Naive B cell (primary cell): ENCODE data around the gene IL20RA. TPM values are rescaled to one million over a fixed set of nuclear protein-coding genes. Genes with fewer than 3 reads are reported as not detected.

Experiments used
- ATAC-seq, 2 donors: fragments of 150-1000 bp; cut with Tn5 transposase; 2 replicates each; pipeline ENCODE4 v1.10.0; 2021; ENCODE audit warnings: low read depth in 2 of 2, mild to moderate bottlenecking in 2 of 2, moderate library complexity in 2 of 2
- DNase-seq: peaks from one replicate; pipeline ENCODE4 v3.0.0; 2022
- H3K27ac Mint-ChIP-seq, 6 donors: one replicate each; pipeline ENCODE4 v1.8.0; 2020 to 2022; ENCODE audit warnings: mild to moderate bottlenecking in 6 of 6, mixed read lengths in 6 of 6, moderate library complexity in 5 of 6, inconsistent platforms in 2 of 6
- H3K27me3 Mint-ChIP-seq, 3 donors: one replicate each; pipeline ENCODE4 v1.8.0; 2021 to 2022; ENCODE audit warnings: mixed read lengths in 3 of 3, mild to moderate bottlenecking in 1 of 3
- H3K36me3 Mint-ChIP-seq, 2 donors: one replicate each; pipeline ENCODE4 v1.8.0; 2020 to 2022; ENCODE audit warnings: mixed read lengths in 2 of 2, inconsistent platforms in 1 of 2, mild to moderate bottlenecking in 1 of 2
- H3K4me1 Mint-ChIP-seq, 3 donors: one replicate each; pipeline ENCODE4 v1.8.0; 2020 to 2022; ENCODE audit warnings: mixed read lengths in 3 of 3, inconsistent platforms in 1 of 3, mild to moderate bottlenecking in 1 of 3, moderate library complexity in 1 of 3
- H3K4me3 Mint-ChIP-seq, 8 donors: one replicate each; pipeline ENCODE4 v1.8.0; 2020 to 2022; ENCODE audit warnings: mild to moderate bottlenecking in 8 of 8, mixed read lengths in 8 of 8, moderate library complexity in 8 of 8, inconsistent platforms in 2 of 8
- H3K9me3 Mint-ChIP-seq, 7 donors: one replicate each; pipeline ENCODE4 v1.8.0; 2020 to 2022; ENCODE audit warnings: mixed read lengths in 7 of 7, mild to moderate bottlenecking in 5 of 7, inconsistent platforms in 2 of 7, moderate library complexity in 1 of 7
- polyA plus RNA-seq, 6 donors: library from polyadenylated mRNA; unstranded; fragments of 300-500 nt; fragmentation: Illumina TruSeq; gene quantifications; one replicate each; pipeline ENCODE4 v1.2.3, GENCODE V29; 2021; ENCODE audit warnings: low read depth in 6 of 6

Gene IL20RA
- polyA plus RNA-seq, 6 donors from 2014 or later: not detected

- DNase-seq (no peak), ATAC-seq (peak; percentile 52 to 58)
- Mint-ChIP-seq H3K27ac (no peak overlapping the region), H3K36me3 (no peaks in the 10 kb centered on the region), H3K9me3 (peaks cover 0 to 6% (median 3%) of the 10 kb centered on the region in 7 donors), H3K4me1 (peaks cover 0 to 3% (median 0%) of the 10 kb centered on the region in 3 donors), H3K27me3 (peaks cover 45 to 65% (median 64%) of the 10 kb centered on the region in 3 donors), H3K4me3 (no peak overlapping the region)
Measured at GRCh38 chr6:137033828-137034227, 10.9 kb downstream of the IL20RA start.

DNA sequence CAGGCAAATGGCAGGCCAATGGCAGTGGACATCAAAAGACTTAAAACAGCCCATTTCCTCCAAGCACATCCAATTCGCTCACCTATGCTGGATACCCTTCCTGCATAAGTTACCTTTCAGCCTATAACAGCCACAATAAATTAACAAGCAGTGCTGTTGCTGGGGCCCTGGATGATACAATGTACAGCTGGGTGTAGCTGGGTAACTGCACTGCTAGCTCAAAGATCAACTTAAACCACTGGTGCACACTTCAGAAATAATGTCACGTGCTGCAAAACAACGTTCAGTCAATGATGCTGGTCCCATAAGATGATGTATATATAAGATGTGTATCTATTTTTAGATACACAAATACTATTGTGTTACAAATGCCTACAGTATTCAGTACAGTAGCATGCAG is 13.6 kb downstream of the IL20RA start:
- H3K4me3 Mint-ChIP-seq: no peak overlapping the region
- H3K27ac Mint-ChIP-seq: no peak overlapping the region
- peaks cover 46 to 67% (median 63%) of the 10 kb centered on the region in 3 donors for H3K27me3 Mint-ChIP-seq
- H3K9me3 Mint-ChIP-seq: peaks cover 0 to 6% (median 3%) of the 10 kb centered on the region in 7 donors
- H3K36me3 Mint-ChIP-seq: no peaks in the 10 kb centered on the region
- DNase-seq (no peak), ATAC-seq (no peak)
- peaks cover 0 to 3% (median 0%) of the 10 kb centered on the region in 3 donors for H3K4me1 Mint-ChIP-seq

- ATAC-seq: no peak
- H3K27me3 Mint-ChIP-seq: peaks cover 49 to 66% (median 64%) of the 10 kb centered on the region in 3 donors
Measured at GRCh38 chr6:137028912-137029311, 15.9 kb downstream of the IL20RA start.

GRCh38 chr6:137025786-137026730 is 18.7 kb downstream of the IL20RA start:
- no peak overlapping the region for H3K27ac Mint-ChIP-seq
- H3K36me3 Mint-ChIP-seq: no peaks in the 10 kb centered on the region
- no peaks in the 10 kb centered on the region for H3K4me1 Mint-ChIP-seq
- no peak overlapping the region for H3K4me3 Mint-ChIP-seq
- H3K9me3 Mint-ChIP-seq: peaks cover 0 to 5% (median 0%) of the 10 kb centered on the region in 7 donors
- no peak for DNase-seq
- no peak for ATAC-seq
- peaks cover 50 to 65% (median 64%) of the 10 kb centered on the region in 3 donors for H3K27me3 Mint-ChIP-seq

More at GRCh38 chr6:137028912-137029311, 15.9 kb downstream of the IL20RA start:
- Mint-ChIP-seq H3K9me3 (peaks cover 0 to 6% (median 1%) of the 10 kb centered on the region in 7 donors), H3K4me3 (no peak overlapping the region), H3K4me1 (peaks cover 0 to under 1% (median 0%) of the 10 kb centered on the region in 3 donors), H3K36me3 (no peaks in the 10 kb centered on the region), H3K27ac (no peak overlapping the region)
- DNase-seq: no peak

- ATAC-seq (no peak), DNase-seq (no peak)
- Mint-ChIP-seq H3K36me3 (peaks cover 5 to 7% of the 10 kb centered on the region in 2 donors), H3K9me3 (peaks cover 0 to 12% (median 7%) of the 10 kb centered on the region in 7 donors), H3K4me3 (no peak overlapping the region), H3K27me3 (peaks cover 42 to 61% (median 57%) of the 10 kb centered on the region in 3 donors), H3K27ac (no peak overlapping the region), H3K4me1 (no peaks in the 10 kb centered on the region)
Measured at GRCh38 chr6:137024237-137024990, 20.4 kb downstream of the IL20RA start.

- Mint-ChIP-seq H3K27me3 (peaks cover 52 to 63% (median 53%) of the 10 kb centered on the region in 3 donors), H3K27ac (no peak overlapping the region), H3K4me1 (no peaks in the 10 kb centered on the region), H3K36me3 (peaks cover 5 to 7% of the 10 kb centered on the region in 2 donors), H3K9me3 (peaks cover 0 to 12% (median 7%) of the 10 kb centered on the region in 7 donors), H3K4me3 (no peak overlapping the region)
- ATAC-seq (no peak), DNase-seq (no peak)
Measured at GRCh38 chr6:137020776-137021175, 24.0 kb downstream of the IL20RA start.

DNA sequence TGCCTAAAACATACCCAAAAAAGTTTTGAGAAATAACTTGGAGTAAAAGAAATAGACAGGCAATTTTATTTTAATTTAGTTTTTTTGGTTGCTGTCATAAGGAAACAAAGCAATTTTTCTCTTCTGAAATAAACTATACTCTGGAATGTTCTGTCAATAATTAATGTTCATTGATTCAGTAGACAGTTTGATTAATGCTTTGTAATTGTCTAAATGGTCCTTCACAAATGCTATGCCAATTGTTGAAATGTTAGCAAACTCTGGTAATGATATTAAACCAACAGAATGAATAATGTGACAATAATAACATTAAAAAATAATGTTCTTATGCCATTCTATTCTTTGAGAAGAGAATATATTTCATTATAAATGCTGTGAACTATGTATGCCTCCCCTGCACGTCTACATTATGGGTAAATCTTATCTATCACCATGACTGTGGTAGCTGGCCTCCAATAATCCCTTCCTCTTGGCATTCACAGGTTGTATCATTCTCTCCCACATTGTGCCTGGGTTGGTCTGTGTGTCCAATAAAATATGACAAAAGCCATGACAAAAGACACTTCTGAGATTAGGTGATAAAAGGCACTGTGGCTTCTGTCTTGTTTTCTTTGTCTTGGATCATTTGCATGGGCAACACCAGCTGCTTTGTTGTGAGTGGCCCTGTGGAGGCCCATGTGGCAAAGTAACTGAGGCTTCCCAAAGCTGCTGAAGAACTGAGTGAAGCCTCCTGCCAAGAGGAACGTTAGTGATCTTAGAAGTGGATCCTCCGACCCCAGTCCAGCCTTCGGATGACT is 25.1 kb downstream of the IL20RA start:
- no peak for DNase-seq
- H3K4me1 Mint-ChIP-seq: no peaks in the 10 kb centered on the region
- H3K36me3 Mint-ChIP-seq: peaks cover 5 to 7% of the 10 kb centered on the region in 2 donors
- no peak overlapping the region for H3K4me3 Mint-ChIP-seq
- no peak overlapping the region for H3K27ac Mint-ChIP-seq
- peaks cover 0 to 12% (median 7%) of the 10 kb centered on the region in 7 donors for H3K9me3 Mint-ChIP-seq
- ATAC-seq: no peak
- H3K27me3 Mint-ChIP-seq: peaks cover 50 to 67% (median 57%) of the 10 kb centered on the region in 3 donors

DNA sequence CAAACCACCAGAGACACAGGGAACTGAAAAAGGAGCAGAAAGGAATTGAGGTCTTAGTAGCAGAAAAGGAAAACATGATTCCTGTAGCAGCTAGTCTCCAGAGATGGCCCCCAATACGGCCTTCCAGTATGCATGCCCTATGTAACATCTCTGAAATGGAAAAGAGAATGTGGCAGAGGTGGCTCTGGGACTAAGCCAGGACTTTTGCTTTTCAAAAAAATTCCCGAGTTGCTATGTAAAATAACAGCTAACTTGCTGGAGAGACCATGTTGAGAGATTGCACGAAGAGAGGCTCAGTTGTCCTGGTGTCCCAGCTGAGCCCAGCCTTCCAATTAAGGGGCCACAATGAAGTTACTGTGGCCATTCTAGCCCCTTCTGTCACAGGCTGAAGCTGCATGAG is 27.7 kb downstream of the IL20RA start:
- Mint-ChIP-seq H3K4me1 (no peaks in the 10 kb centered on the region), H3K4me3 (no peak overlapping the region), H3K9me3 (peaks cover 0 to 12% (median 7%) of the 10 kb centered on the region in 7 donors), H3K27me3 (peaks cover 42 to 60% (median 54%) of the 10 kb centered on the region in 3 donors), H3K36me3 (peaks cover 5 to 7% of the 10 kb centered on the region in 2 donors), H3K27ac (no peak overlapping the region)
- DNase-seq (no peak), ATAC-seq (no peak)

DNA sequence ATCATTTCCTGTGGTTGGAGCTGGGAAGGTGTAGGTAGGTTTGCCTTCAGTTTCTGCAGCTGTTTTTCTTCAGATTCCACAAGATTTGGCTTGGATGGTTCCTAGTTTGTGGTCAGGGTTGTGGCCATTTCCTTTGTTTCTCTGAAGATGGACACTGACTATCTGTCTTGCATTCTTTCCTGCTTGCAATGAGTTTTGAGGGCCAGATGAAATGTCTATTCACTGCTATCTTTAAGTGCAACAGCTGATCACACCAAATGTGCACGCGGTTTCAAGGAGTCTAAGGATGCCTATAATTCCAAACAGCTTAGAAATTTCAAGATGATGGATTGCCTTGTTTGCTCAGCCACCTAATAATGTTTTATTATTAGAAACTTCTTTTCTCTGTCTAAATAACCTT is 28.4 kb downstream of the IL20RA start:
- H3K9me3 Mint-ChIP-seq: peaks cover 0 to 12% (median 7%) of the 10 kb centered on the region in 7 donors
- no peak overlapping the region for H3K27ac Mint-ChIP-seq
- ATAC-seq: no peak
- H3K4me3 Mint-ChIP-seq: no peak overlapping the region
- peaks cover 5 to 7% of the 10 kb centered on the region in 2 donors for H3K36me3 Mint-ChIP-seq
- peaks cover 45 to 63% (median 57%) of the 10 kb centered on the region in 3 donors for H3K27me3 Mint-ChIP-seq
- H3K4me1 Mint-ChIP-seq: no peaks in the 10 kb centered on the region
- no peak for DNase-seq

DNA sequence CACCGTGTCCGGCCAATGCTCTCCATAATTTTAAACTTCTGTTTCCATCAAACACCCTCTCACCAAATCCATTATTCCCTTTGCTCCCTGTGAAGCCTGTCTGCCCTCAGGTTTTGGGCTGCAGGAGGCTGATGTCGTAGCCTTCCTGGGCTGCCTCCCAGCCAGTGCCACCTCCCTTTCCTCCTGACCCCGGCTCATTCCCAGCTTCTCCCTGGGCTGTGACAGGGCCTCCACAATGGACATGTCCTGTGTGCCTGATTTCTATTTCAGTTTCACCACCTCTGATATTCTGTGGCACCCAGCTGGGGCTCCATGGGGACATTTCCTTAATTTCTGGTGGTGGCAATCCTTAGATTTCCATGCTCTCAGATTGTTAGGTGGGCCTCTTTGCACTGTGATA is 28.8 kb downstream of the IL20RA start:
- no peak for DNase-seq
- H3K4me3 Mint-ChIP-seq: no peak overlapping the region
- peaks cover 42 to 59% (median 57%) of the 10 kb centered on the region in 3 donors for H3K27me3 Mint-ChIP-seq
- peaks cover 0 to 12% (median 7%) of the 10 kb centered on the region in 7 donors for H3K9me3 Mint-ChIP-seq
- no peak for ATAC-seq
- H3K4me1 Mint-ChIP-seq: no peaks in the 10 kb centered on the region
- peaks cover 5 to 7% of the 10 kb centered on the region in 2 donors for H3K36me3 Mint-ChIP-seq
- no peak overlapping the region for H3K27ac Mint-ChIP-seq

GRCh38 chr6:137013738-137014602 is 30.8 kb downstream of the IL20RA start:
- no peaks in the 10 kb centered on the region for H3K4me1 Mint-ChIP-seq
- no peak overlapping the region for H3K27ac Mint-ChIP-seq
- ATAC-seq (no peak), DNase-seq (no peak)
- H3K27me3 Mint-ChIP-seq: peaks cover 44 to 54% (median 49%) of the 10 kb centered on the region in 3 donors
- H3K9me3 Mint-ChIP-seq: peaks cover 0 to 2% (median 0%) of the 10 kb centered on the region in 7 donors
- H3K4me3 Mint-ChIP-seq: no peak overlapping the region
- no peaks in the 10 kb centered on the region for H3K36me3 Mint-ChIP-seq

GRCh38 chr6:137013031-137013430 is 31.7 kb downstream of the IL20RA start:
- Mint-ChIP-seq H3K27me3 (peaks cover 41 to 61% (median 57%) of the 10 kb centered on the region in 3 donors), H3K9me3 (peaks cover 0 to 2% (median 0%) of the 10 kb centered on the region in 7 donors), H3K4me3 (no peak overlapping the region), H3K36me3 (no peaks in the 10 kb centered on the region), H3K4me1 (no peaks in the 10 kb centered on the region), H3K27ac (no peak overlapping the region)
- no peak for DNase-seq
- no peak for ATAC-seq
